NCI-H524 (cell line): ENCODE measurements around the gene UNKL.

Experiments
- DNase-seq, 2 experiments: peaks; one replicate each; lab custom pipeline; 2025; lab: John Stamatoyannopoulos, UW

Gene UNKL

DNA sequence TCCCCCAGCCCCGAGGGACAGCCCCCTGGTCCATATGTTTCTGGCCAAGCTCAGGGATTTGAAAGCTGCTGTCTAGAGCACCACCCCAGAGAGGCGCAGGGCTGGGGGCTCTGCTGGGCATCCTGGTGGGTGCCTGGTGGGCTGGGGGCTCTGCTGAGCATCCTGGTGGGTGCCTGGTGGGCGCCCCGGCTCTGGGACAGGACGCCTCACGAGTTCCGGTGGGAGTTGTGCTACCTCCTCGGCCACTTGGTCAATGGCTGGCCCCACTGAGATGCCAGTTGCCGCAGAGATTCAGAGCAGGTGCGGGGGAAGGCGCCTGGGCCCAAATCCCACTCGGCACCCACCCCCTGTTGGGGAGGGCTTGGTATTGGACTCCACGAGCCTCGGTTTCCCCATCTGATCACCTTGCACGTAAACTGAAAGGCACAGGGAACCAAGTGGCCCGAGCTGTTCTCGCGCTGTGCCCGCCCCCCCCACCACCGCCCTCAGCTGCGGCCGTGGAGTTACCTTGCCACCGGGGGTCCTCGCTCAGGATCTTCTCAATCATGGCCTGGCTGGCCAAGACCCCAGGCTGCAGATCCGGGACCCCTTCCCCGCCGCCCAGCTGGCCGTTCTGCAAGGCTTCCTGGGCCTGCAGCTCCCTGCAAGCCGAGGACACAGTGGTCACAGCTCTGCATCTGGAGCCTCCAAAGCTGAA, 13.3 kb downstream of the UNKL start:
- DNase-seq, result no peak

- no peak for DNase-seq
Observed at GRCh38 chr16:1398826-1399581, 15.5 kb downstream of the UNKL start.

- no peak for DNase-seq
Observed at GRCh38 chr16:1398351-1398750, 16.2 kb downstream of the UNKL start.

- DNase-seq, result no peak
Observed at GRCh38 chr16:1397779-1398178, 16.7 kb downstream of the UNKL start.

DNA sequence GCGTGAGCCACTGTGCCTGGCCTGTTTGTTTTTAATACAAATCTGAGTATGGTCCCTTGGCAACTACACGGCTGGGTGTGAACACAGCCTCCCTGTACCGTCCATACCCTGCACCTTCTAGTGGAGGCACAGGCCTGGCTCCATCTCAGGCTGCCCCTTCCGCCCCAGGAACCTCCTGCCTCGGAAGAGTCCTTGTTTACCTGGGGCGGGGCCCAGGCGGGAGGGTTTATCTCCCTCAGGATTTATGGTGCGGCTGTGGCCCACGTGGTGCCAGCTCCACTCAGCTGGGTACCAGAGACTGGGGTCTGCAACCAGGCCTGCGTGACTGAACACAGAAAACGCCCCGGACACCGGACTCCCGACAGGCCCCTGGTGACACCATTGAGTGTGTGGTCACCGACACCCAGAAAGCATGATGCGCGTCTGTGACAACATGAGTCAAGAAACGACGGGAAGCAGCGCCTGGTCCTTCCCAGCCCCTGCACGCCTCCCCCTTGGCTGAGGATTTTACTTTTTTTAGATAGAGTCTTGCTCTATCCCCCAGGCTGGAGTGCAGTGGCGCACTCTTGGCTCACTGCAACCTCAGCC, 19.0 kb downstream of the UNKL start:
- DNase-seq, result no peak

- DNase-seq, result no peak
Observed at GRCh38 chr16:1394367-1394951, 20.0 kb downstream of the UNKL start.

DNA sequence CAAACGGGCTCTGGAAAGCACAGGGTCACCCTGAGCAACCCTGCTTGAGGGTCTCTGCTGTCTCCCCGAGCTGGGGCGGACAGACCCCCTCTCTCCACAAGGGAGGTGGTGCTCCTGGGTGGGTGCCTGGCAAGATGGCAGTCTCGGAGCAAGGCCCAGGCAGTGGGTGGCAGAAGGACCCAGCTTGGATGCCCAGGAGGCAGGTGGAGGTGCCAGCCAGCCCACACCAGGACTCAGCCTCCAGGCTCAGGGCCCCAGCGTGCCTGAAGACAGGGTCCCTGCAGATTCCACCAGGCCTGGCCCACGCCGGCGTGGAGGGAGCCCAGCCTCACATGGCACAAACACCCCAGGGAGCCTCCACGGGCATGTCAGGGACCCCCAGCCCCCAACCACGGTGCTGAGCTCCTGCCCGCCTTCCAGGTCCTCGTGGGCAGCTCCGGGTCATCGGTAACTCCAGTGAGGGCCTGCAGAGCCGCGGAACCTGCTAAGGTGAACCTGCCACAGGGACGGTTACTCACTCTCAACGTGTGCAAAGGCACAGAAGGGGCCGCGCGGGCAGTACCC, 20.8 kb downstream of the UNKL start:
- no peak for DNase-seq

- DNase-seq, result no peak
Observed at GRCh38 chr16:1392826-1393225, 21.7 kb downstream of the UNKL start.

DNA sequence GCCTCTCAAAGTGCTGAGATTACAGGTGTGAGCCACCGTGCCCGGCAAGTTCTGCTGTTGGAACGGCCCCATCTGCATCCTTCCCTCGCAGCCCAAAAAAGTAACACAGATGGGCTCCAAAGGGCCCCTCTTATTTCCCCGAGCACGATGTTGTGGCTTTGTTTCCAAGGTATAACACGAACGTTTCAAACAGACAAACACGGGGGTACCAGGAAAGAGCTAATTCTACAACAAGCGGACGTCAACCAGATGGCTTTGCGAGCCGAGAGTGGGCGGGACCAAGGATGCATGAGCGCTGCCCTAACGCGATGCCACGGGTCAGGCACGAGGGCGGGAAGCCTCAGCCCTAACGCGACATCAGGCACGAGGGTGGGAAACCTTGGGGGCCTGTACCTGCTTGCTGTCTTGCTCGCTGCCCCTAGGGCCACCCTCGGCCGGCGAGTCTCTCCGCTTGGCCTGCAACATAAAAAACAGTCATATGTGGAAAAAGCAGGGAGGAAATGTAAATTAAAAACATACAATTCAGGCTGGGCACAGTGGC, 24.2 kb downstream of the UNKL start:
- no peak for DNase-seq

- DNase-seq, result no peak
Observed at GRCh38 chr16:1389762-1390161, 24.7 kb downstream of the UNKL start.

GRCh38 chr16:1387331-1387730, 27.2 kb downstream of the UNKL start:
- no peak for DNase-seq

- DNase-seq, result no peak
Observed at GRCh38 chr16:1385232-1385631, 29.3 kb downstream of the UNKL start.

GRCh38 chr16:1383556-1383955, 30.9 kb downstream of the UNKL start:
- no peak for DNase-seq

- DNase-seq, result no peak
Observed at GRCh38 chr16:1381612-1382406, 32.7 kb downstream of the UNKL start.

DNA sequence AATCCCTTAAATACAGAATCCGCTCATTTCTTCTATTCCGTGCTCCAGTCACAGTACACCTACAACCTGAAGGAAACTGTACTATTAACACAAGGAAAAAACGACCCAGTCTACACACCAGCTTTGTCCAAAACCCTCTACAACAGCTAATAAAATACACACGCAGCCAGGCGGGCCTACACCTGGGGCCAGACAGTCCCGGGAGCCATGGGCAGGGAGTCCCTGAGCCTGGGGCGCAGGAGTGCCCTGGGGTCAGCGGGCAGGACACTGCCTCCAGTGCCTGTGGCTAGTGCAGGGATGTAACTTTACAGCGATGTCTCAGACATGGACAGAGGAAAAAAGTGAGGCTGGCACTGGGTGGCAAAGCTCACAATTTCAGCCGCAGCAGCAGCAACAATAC, 34.3 kb downstream of the UNKL start:
- DNase-seq, result no peak

DNA sequence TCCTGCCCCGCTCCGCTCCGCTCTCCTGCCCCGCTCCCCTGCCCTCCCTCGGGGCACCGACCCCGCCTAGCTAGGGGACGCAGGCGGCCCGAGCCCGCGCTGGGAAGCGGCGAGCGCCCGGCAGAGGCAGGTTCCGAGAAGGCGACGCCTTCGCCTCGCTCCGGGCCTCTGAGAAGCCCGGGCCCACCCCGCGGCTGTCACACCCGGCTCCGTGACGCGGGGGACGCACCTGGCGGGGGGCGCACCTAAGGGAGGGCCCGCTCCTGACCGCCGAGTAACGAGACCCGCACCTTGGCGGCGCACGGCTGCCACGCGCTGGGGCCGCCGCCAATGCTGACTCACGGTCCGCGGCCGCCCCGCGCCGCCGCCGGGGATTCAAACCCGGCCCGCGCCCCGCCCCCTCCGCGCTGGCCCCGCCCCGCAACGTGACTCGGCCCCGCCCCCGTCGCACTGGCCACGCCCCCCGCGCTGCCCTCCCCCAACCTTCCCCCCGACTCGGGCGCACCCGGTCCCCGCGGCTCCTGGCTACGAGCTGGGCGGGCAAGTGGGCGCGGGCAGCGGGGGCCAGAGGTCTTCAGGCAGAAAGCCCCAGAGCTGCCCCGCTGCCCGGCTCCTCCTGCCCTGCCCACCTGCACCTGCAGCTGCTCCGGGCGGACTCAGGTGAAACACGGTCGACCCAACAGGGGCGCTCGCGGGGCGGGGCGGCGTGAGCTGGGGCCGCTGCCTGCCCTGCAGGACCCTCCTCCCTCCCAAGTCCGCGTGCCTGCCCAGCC, 35.0 kb downstream of the UNKL start:
- DNase-seq, result peak; percentile 8 to 35

GRCh38 chr16:1378804-1379303, 35.6 kb downstream of the UNKL start:
- no peak for DNase-seq

DNA sequence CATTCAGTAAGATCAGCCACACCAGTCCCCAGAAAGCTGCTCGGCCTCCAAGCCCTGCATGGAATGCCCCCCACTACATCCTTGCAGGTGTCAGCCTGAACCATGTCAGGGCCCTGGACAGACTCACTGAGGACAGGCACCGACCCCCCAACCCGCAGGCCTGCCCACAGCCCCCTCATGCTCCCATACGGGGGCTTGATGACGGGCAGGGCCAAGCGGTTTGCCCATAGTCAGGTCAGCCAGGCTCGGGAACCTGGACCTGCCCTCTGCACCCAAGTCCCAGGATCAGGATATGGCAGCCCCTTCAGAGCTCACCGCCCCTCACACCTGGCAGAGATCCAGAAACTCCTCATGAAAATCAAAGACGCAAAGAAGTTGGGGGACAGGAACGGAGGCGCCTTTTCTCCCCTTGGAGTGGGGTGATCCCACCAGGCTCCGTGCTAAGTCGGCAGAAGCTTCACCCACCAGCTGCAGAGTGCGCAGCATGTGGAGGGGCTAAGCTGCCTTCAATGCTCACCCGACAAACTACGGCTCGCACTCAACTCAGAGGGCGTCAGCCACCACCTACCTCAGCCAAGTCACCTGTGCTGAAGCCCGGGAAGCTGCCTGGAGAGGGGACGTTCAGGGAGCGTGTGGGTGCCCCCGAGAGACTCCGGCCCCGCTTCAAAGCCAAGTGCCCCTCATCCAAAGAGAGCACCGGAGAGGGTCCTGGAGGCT, 36.3 kb downstream of the UNKL start:
- no peak for DNase-seq

- no peak for DNase-seq
Observed at GRCh38 chr16:1377406-1378010, 37.0 kb downstream of the UNKL start.
